ENCODE measurements around the gene ESRRB. TPM values are rescaled to one million over a fixed set of nuclear protein-coding genes. Genes with fewer than 3 reads are reported as not detected.

ESRRB gene
- total RNA-seq, 4 donors from 2014 or later, result 1.2 TPM; not detected in 3

GRCh38 chr14:76428611-76429010 is 52.7 kb downstream of the ESRRB start:
- TF ChIP-seq POLR2A (IDR thresholded peaks at IDR 0.05), result no peak
- TF ChIP-seq CTCF (IDR thresholded peaks at IDR 0.05), result no peak
- no peak for DNase-seq
- no peaks in the 10 kb centered on the region for H3K27me3 ChIP-seq
- H3K27ac ChIP-seq, result no peak overlapping the region
- no peaks in the 10 kb centered on the region for H3K9me3 ChIP-seq
- H3K36me3 ChIP-seq, result no peaks in the 10 kb centered on the region
- no peak overlapping the region for H3K4me3 ChIP-seq
- H3K4me1 ChIP-seq, result no peaks in the 10 kb centered on the region

GRCh38 chr14:76430017-76430416 is 54.1 kb downstream of the ESRRB start:
- Histone ChIP-seq H3K4me1 (no peaks in the 10 kb centered on the region), H3K27me3 (no peaks in the 10 kb centered on the region), H3K27ac (no peak overlapping the region), H3K9me3 (no peaks in the 10 kb centered on the region), H3K4me3 (no peak overlapping the region), H3K36me3 (no peaks in the 10 kb centered on the region)
- TF ChIP-seq CTCF (IDR thresholded peaks at IDR 0.05) (no peak), POLR2A (IDR thresholded peaks at IDR 0.05) (no peak)
- no peak for DNase-seq

DNA sequence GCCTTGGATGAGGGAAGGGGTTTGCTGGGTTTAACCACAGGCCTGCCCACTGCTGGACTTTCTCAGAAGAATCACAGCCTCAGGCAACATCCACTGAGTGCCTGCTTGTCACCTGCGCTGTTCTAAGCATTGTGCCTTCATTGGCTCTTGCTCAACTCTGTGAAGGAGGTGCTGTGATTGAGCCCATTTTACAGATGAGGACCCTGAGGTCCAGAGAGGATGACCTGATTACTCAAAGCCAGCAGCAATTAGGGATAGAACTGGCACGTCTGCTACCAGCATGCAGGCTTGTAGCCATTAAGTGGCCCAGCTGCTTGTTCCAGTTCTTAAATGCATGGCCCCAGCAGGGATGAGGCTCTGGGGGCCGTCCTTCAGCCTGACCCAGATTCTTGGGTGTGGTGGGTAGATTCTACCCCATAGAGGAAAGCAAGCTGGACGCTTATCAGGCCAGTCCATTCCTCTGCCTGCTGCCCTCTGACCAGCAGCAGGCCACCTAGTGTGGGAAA is 54.6 kb downstream of the ESRRB start:
- no peak for DNase-seq
- Histone ChIP-seq H3K27me3 (no peaks in the 10 kb centered on the region), H3K4me3 (no peak overlapping the region), H3K27ac (no peak overlapping the region), H3K36me3 (no peaks in the 10 kb centered on the region), H3K9me3 (no peaks in the 10 kb centered on the region), H3K4me1 (no peaks in the 10 kb centered on the region)
- no peak for TF ChIP-seq CTCF (IDR thresholded peaks at IDR 0.05)
- TF ChIP-seq POLR2A (IDR thresholded peaks at IDR 0.05), result no peak

DNA sequence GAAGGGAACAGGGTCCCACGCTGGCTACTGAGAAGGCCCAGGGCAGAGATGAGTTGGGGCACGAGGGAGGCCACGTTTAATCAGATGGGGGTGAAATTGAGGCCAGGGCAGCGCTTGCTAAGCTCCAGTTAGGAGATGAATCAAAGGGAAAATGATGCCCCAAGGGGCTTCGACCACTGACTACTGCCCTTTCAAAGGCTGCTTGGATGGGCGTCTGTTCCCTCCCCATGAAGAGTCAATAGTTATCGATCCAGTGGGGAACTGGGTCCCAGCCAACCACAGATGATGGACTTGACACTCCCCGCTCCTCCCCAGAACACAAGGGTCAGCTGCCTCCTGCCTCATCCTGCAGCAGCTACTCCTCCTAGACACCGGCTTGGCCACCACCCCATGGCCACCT is 55.6 kb downstream of the ESRRB start:
- Histone ChIP-seq H3K36me3 (no peaks in the 10 kb centered on the region), H3K9me3 (no peaks in the 10 kb centered on the region), H3K4me3 (no peak overlapping the region), H3K27ac (no peak overlapping the region), H3K27me3 (no peaks in the 10 kb centered on the region), H3K4me1 (no peaks in the 10 kb centered on the region)
- DNase-seq, result no peak
- TF ChIP-seq CTCF (IDR thresholded peaks at IDR 0.05) (no peak), POLR2A (IDR thresholded peaks at IDR 0.05) (no peak)

DNA sequence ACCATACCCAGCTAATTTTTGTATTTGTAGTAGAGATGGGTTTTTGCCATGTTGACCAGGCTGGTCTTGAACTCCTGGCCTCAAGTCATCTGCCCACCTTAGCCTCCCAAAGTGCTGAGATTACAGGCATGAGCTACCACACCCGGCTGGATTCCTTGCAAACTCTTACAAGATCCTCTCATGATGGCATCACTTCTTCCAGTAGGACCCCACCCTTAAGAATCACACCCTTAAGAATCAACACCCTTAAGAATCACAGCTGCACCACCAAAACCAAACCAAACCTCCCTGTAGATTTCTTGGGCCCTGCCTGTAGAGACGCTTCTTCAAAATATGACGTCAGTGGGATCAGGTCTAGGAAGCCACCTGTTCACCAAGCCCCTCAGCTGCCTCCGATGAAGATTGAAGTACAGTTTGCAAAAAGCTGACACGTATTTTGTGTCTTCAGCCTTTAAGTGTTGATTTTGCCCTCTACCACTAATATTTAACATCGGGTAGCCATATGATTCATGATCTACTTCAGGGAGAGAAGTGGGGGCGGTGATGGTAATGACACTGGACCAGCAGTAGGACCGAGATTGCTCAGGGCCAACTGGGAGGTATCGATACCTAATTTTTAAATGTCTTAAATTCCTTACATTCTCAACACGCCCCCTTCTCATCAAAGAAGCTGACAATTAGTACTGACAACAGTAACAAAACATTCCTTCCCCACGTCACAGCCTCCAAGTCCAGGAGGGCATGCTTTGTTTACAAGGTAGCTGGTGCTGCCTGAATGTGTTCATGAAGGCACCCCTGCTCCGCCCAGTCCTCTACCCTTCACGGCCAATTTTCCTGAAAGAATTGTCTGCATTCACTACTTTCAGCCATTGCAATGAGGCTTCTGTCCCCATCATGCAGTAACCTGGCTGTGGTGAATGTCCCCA is 57.2 kb downstream of the ESRRB start:
- Histone ChIP-seq H3K36me3 (no peaks in the 10 kb centered on the region), H3K27me3 (no peaks in the 10 kb centered on the region)
- TF ChIP-seq CTCF (IDR thresholded peaks at IDR 0.05), result no peak
- TF ChIP-seq POLR2A (IDR thresholded peaks at IDR 0.05), result no peak

More for the DNA sequence above, 57.2 kb downstream of the ESRRB start:
- Histone ChIP-seq H3K9me3 (no peaks in the 10 kb centered on the region), H3K4me1 (no peaks in the 10 kb centered on the region), H3K27ac (no peak overlapping the region), H3K4me3 (no peak overlapping the region)
- no peak for DNase-seq

All from Peyer's patch (tissue), 4 donors.